CD4-positive, alpha-beta T cell treated with Interleukin-1 beta for 1 hour (primary cell): ENCODE measurements around the gene TMEM120B.
A peak's percentile ranks its signal among the peaks of the same experiment; 100 is the strongest.
"Not testable (repeated sequence)": the region's sequence is repeated elsewhere in the genome, so short reads cannot be mapped to it uniquely, and the experiment has no call there.

ENCODE experiments used
- DNase-seq, 2 donors: peaks; one replicate each; pipeline ENCODE4 v3.0.0-alpha.2; 2020 to 2022

The TMEM120B gene

DNA sequence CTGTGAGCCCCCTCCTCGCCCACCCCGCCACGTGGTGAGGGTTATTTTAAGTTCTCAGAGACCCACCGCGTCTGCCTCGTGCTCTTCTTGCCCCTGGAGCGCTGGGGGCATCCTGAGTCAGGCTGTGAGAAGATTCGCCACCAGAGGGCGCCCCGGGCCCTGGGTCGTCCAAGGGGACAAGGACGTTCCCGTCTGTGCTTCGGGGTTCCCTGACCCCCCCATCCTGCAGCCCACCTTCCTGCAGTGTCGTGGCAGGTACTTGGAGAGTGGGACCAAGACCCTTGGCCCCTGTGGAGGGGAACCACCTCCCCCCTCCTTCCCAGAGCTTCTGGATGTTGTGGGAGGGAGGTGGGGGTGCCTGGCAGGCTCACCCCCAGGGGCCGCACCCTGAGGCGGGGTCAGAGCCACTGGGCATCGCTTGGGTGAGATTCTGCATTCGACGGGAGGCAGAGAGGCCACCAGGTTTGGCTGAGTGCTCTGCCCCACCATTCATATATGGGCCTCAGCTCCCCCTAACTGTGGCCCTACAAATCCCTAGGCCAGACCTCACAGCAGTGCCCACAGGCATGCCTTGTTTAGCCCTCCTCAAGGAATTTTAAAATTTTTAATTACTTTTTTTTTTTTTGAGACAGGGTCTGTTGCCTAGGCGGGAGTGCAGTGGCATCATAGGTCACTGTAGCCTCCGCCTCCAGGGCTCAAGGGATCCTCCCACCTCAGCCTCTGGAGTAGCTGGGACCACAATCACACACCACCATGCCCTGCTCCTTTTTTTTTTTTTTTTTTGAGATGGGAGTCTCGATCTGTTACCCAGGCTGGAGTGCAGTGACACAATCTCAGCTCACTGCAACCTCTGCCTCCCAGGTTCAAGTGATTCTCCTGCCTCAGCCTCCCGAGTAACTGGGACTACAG, 63.9 kb downstream of the TMEM120B start:
- peak; percentile 86 to 88 for DNase-seq

- DNase-seq: no peak
Measured at GRCh38 chr12:121778567-121779421, 66.2 kb downstream of the TMEM120B start.

GRCh38 chr12:121779422-121779895, 66.9 kb downstream of the TMEM120B start:
- DNase-seq: no peak

DNA sequence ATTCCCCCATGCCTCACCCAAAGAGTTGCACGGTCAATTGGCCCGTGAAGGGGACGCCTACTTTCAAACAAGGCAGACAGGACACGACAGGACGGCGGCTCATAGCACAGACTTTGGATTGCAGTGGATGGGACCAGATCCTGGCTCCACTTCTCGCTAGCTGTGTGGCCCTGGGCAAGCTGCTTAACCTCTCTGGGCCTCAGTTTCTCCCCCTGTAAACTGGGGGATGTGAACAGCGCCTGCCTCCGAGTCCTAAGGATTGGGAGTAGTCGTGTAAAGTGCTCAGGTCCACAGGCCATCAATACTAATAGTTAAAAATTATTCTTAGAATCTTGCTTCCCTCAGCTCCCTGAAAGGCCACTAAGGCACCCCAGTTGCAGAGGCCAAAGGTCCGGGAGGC, 67.9 kb downstream of the TMEM120B start:
- no peak for DNase-seq

DNA sequence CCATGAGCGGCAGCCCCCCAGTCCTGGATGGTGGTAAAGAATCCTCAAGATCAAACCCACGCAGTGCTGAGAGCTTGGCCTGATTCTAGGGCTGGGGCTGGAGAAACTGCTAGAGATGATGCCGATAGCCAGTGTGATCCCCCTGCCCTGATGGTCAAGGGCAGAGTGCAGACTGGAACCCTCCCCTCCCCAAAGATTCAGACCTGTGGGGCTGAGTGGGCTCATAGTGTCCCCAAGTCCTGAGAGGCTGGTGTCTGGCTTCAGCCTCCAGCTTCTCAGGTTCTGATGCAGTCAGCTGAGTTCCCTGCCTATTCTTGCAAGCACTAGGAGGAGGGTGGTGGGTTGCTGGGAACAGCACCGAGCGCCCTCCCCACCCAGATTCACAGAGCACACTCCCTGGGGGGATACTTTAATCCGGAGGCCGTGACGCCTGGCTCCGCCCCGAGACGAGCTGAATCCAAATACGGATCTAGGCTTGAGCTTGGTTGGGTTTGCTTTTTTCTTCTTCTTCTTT, 69.0 kb downstream of the TMEM120B start:
- no peak for DNase-seq

DNA sequence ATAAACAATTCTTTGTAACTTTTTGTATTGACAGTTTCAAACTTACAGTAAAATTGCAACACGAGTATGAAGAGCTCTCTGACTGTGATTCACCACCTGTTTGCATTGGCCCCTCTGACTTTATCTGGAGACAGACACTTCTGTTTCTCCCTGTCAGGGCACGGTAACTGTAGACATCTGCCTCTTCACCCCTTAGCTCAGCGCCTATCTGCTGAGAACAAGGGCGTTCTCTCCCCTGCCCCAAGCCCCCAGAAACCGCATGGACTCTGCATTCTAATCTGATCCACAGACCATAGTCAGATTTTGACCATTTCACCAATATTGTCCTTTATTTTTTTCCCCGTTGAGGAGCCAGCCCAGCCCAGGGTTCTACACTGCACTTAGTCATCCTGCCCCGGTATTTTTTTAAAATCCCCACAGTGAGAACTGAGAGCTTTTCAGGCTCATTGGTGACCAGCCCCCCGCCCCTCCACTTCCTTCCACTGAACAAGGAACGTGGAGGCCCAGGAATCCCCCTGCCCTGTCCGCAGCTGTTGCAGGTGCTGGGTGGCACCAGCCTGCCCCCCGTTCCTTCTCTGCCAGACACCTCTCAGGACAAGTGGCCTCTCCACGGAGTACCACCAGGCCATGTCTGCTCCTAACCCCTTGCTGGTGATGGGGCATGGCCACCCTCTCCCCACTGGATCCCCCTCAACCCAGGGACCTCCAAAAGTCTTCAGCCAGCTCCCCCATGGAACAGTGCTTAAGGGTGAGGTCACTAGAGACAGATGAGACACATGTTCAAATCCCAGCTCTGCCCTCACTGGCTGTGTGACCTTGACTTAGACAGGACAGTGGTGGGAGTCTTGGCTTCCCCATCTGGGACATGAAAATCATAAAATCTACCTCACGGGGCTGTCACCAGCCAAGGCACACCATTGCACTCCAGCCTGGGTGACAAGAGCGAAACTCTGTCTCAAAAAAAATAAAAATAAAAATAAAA, 69.7 kb downstream of the TMEM120B start:
- peak; percentile 53 to 63 for DNase-seq

DNA sequence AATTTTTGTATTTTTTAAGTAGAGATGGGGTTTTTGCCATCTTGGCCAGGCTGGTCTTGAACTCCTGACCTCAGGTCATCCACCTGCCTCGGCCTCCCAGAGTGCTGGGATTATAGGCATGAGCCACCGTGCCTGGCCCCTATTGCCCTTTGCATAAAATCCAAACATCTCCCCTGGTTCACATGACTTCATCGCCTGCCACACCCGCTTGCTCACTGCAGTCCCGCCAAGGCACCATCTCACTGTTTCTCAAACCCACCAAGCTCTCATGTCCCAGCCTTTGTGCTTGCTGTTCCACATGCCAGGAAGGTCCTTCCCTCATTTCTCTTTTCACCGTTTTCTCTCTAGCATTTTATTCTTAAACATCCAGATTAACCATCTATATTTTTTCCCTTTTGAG, 71.2 kb downstream of the TMEM120B start:
- DNase-seq: no peak

DNA sequence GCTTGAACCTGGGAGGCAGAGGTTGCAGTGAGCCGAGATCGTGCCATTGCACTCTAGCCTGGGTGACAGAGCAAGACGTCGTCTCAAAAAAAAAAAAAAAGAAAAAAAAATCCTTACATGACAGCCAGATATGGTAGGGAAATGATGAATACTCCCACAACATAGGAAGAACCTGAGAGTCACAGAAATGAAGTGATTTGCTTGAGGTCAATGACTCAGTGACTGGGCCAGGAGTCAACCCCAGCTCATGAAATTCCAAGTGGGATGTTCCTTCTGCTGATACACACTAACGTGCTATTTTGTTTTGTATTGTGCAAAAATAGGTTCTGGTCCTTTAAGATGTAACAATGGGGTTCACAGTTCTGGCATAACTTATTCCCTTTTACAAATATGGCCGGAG, 71.9 kb downstream of the TMEM120B start:
- DNase-seq: no peak

- peak; percentile 50 to 66 for DNase-seq
Measured at GRCh38 chr12:121786440-121786825, 73.9 kb downstream of the TMEM120B start.

GRCh38 chr12:121787063-121788025, 74.8 kb downstream of the TMEM120B start:
- peak; percentile 61 to 78 for DNase-seq

DNA sequence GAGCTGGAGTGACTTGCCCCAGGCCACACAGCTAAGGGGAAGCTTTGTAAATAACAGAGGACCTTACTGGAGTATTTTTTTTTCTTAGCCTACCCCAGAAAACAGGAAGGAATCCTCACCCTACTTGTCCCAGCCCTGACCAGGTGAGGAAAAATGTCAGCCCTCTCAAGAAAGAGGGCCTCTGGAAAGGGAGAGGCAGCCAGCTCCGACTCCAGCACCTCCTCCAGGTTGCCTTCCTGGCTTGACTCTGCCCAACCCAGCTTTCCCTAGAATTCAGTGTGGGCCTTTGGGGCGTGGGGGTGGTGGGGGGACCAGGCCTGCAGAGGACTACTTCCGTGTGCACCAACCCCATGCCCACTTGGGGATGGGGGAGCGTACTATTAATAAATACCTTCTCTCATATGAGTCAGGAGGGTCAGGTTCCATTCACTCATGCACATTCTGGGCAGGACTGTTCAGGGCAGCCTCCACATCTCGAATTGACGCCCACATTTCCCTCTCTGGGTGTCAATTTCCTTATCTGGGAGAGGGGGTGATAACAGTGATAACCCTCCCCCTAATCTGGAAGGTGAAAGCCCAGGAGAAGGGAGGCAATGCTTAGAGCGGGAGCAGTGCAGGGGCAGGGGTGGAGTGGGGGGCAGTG, 75.7 kb downstream of the TMEM120B start:
- DNase-seq: no peak

GRCh38 chr12:121789233-121789781, 76.8 kb downstream of the TMEM120B start:
- peak; percentile 68 to 74 for DNase-seq

- DNase-seq: peak; percentile 96 to 97
Measured at GRCh38 chr12:121789800-121790728, 77.5 kb downstream of the TMEM120B start.

DNA sequence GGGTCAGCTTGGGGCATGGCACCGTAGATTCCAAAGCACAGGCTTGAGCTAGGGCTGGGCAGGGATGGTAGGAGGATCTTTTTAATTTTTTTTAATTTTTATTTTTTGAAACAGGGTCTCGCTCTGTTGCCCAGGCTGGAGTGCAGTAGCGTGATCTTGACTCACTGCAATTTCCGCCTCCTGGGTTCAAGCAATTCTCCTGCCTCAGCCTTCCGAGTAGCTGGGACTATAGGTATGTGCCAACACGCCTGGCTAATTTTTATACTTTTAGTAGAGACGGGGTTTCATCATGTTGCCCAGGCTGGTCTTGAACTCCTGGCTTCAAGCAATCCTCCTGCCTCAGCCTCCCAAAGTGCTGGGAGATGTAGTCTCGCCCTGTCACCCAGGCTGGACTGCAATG, 78.2 kb downstream of the TMEM120B start:
- DNase-seq: not testable (repeated sequence)

GRCh38 chr12:121791671-121792551, 79.4 kb downstream of the TMEM120B start:
- DNase-seq: peak; percentile 62 to 72

DNA sequence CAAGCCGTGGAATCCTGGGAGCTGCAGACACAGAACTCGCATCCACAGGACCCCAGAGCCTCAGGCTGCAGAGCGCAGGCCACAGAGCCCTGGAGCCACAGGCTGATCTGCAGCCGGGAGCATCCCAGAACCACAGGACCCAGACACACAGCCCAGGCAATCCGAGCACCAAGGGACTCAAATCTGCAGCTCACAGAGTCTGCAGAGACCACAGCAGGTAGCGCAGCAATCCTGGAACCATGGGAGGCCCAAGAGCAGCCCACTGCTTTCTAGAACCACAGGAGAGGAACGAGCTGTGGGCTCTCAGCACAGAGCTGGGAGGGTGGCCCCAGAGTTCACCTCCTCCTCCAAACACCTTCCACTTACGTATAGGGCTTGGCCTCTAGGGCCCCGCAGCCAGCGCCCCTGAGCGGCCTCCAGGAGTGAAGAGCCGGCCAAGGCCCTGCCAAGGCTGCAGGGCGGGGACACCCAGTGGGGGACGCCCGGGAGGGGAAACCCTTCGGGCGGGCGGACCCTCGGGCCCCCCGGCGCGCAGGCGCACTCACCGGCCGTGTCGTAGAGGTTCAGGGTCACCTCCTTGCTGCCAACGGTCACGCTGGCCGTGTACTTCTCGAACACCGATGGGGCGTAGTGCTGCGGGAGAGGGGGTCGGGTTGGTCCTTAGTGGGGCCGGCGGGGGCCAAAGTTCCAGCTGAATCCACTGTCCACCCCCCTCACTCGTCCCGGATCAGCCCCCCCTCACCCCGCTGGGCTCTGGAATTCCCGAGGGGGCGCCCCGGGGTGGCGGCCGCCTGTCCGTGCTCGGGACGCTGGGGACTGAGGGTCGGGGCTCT, 80.3 kb downstream of the TMEM120B start:
- DNase-seq: peak; percentile 69 to 80

DNA sequence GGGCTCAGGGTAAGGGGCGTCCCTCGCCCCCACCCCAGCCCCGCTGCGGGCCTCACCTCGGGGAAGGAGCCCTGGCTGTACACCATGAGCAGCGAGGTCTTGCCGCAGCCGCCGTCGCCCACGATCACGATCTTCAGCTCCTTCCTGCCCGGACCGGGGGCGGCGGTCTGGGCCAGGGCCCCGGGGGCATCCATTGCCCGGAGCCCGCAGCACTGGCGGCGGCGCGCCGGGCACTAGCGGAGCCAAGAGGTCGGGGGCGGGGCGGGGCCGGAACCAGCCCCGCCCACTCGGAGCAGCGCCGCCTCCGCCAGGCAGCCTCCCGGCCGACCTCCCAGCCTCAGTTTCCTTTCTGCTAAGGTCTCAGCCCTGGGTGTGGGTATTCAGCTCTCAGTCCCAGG, 80.9 kb downstream of the TMEM120B start, which contains the start of gene RHOF:
Gene RHOF, minus strand, starts transcription at position 249 of the 398 bp plus-strand sequence. Its CDS starts 55 bp downstream, at position 194.
- peak in 1 of 2 donors; percentile 71 for DNase-seq
